CD4-positive, CD25-positive, alpha-beta regulatory T cell (primary cell): ENCODE results near the gene RBMS2. TPM values are rescaled to one million over a fixed set of nuclear protein-coding genes. Genes with fewer than 3 reads are reported as not detected.
"Not testable (repeated sequence)": the region's sequence is repeated elsewhere in the genome, so short reads cannot be mapped to it uniquely, and the experiment has no call there.

Experiments
- ATAC-seq, 2 donors: fragments of 150-1000 bp; cut with Tn5 transposase; one replicate each; pipeline ENCODE4 v1.10.0; 2021; ENCODE audit warnings: low read depth in 2 of 2, moderate number of reproducible peaks in 2 of 2, moderate library complexity in 1 of 2
- DNase-seq, 3 donors: peaks; one replicate each; pipeline versions ENCODE4 v3.0.0 to v3.0.0-alpha.2; 2012 to 2022; ENCODE audit warnings: mixed read lengths in 1 of 3
- H3K27ac ChIP-seq: one replicate; pipeline ENCODE4 v1.7.0; 2013; ENCODE audit warnings: mild to moderate bottlenecking, low read length; ENCODE audit not compliant: insufficient read depth, poor library complexity, severe bottlenecking
- H3K27me3 ChIP-seq: one replicate; pipeline ENCODE4 v1.7.0; 2013; ENCODE audit warnings: low read length; ENCODE audit not compliant: control insufficient read depth, insufficient read depth
- H3K36me3 ChIP-seq: one replicate; pipeline ENCODE4 v1.7.0; 2013; ENCODE audit warnings: mild to moderate bottlenecking, low read length, moderate library complexity; ENCODE audit not compliant: control insufficient read depth, insufficient read depth
- H3K4me1 ChIP-seq: 2 replicates; pipeline ENCODE4 v1.7.0; 2013; ENCODE audit warnings: mild to moderate bottlenecking, low read length; ENCODE audit not compliant: insufficient read depth, control insufficient read depth, poor library complexity, severe bottlenecking
- H3K4me3 ChIP-seq: one replicate; pipeline ENCODE4 v1.7.0; 2013; ENCODE audit warnings: low read depth, mild to moderate bottlenecking, low read length, moderate library complexity
- H3K9me3 ChIP-seq, 2 experiments: 1 replicate in 1 of 2; 2 replicates in 1 of 2; pipeline ENCODE4 v1.7.0; 2013; ENCODE audit warnings: low read length in 2 of 2, mild to moderate bottlenecking in 1 of 2, moderate library complexity in 1 of 2; ENCODE audit not compliant: control insufficient read depth in 2 of 2
- H3K27ac Mint-ChIP-seq, 3 donors: one replicate each; pipeline ENCODE4 v1.8.0; 2020 to 2022; ENCODE audit warnings: mild to moderate bottlenecking in 3 of 3, mixed read lengths in 3 of 3, moderate library complexity in 2 of 3
- H3K27me3 Mint-ChIP-seq: one replicate; pipeline ENCODE4 v1.8.0; 2022; ENCODE audit warnings: mild to moderate bottlenecking, mixed read lengths
- H3K36me3 Mint-ChIP-seq: one replicate; pipeline ENCODE4 v1.8.0; 2020; ENCODE audit warnings: mixed read lengths
- H3K4me1 Mint-ChIP-seq, 4 donors: one replicate each; pipeline ENCODE4 v1.8.0; 2020 to 2022; ENCODE audit warnings: mixed read lengths in 4 of 4, mild to moderate bottlenecking in 1 of 4
- H3K4me3 Mint-ChIP-seq, 4 donors: one replicate each; pipeline ENCODE4 v1.8.0; 2020 to 2022; ENCODE audit warnings: mild to moderate bottlenecking in 4 of 4, mixed read lengths in 4 of 4, moderate library complexity in 3 of 4
- H3K9me3 Mint-ChIP-seq, 7 donors: one replicate each; pipeline ENCODE4 v1.8.0; 2020 to 2022; ENCODE audit warnings: mixed read lengths in 7 of 7, mild to moderate bottlenecking in 3 of 7, moderate library complexity in 2 of 7
- polyA plus RNA-seq, 4 donors: library from polyadenylated mRNA; unstranded; fragments of 300-500 nt; fragmentation: Illumina TruSeq; gene quantifications; one replicate each; pipeline ENCODE4 v1.2.3, GENCODE V29; 2021
- total RNA-seq: library from RNA; stranded (reverse); gene quantifications from one replicate; pipeline ENCODE4 v1.2.3, GENCODE V29; 2022

RBMS2 gene
- total and polyA plus RNA-seq, 5 donors from 2014 or later, result 0.14 to 3.1 (median 0.32) TPM; not detected in 1

DNA sequence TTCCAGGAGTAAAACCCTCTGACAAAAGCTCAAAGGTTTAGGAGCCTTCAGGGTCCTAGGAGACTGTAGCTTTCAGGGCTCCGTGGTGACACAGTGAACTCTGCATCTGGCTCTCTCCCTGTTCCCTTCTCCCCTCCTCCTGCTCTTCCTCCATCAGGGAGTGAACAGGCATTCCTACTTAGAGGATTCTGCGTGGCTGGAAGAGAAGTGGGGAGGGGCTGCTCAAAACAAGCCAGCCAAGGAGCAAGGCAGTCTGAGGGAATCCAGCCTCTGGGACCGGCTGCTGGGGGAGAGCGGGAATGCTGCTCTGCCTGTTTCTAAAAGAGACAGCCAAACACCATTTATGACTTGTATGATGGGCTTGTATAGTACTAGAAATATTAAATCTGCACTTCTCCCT, 49.5 kb downstream of the RBMS2 start:
- Mint-ChIP-seq H3K27ac (no peak overlapping the region), H3K4me3 (peak overlapping the region in 3 of 4 donors; percentile 5 to 59 (median 57)), H3K36me3 (no peaks in the 10 kb centered on the region), H3K9me3 (no peaks in the 10 kb centered on the region), H3K27me3 (peaks cover 8% of the 10 kb centered on the region), H3K4me1 (peaks cover 0 to 34% (median 9%) of the 10 kb centered on the region in 4 donors)
- DNase-seq, result no peak
- Histone ChIP-seq H3K36me3 (no peaks in the 10 kb centered on the region), H3K9me3 (no peaks in the 10 kb centered on the region), H3K4me3 (no peak overlapping the region), H3K4me1 (peaks cover 13% of the 10 kb centered on the region), H3K27ac (no peak overlapping the region), H3K27me3 (peaks cover 4% of the 10 kb centered on the region)
- no peak for ATAC-seq

DNA sequence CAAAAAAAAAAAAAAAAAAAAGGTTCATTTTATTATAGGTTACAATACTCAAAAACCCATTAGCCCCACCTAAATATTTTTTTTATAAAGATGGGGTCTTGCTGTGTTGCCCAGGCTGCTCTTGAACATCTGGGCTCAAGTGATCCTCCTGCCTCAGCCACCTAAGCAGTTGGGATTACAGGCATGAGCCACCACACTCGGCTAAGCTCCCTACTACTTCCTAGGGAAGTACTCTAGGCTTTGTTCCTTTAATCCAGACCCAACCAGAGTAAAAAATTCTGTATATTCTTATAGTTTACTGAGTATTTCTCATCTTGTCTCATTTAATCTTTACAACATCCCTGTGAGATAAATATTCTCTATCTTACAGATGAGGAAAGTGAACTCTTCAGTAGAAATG, 50.7 kb downstream of the RBMS2 start:
- ATAC-seq (no peak), DNase-seq (no peak)
- Mint-ChIP-seq H3K27ac (no peak overlapping the region), H3K4me3 (peak overlapping the region in 1 of 4 donors; percentile 65), H3K9me3 (no peaks in the 10 kb centered on the region), H3K27me3 (peaks cover 8% of the 10 kb centered on the region), H3K4me1 (peaks cover 0 to 31% (median 9%) of the 10 kb centered on the region in 4 donors), H3K36me3 (no peaks in the 10 kb centered on the region)
- H3K4me1 ChIP-seq, result peaks cover 13% of the 10 kb centered on the region
- no peaks in the 10 kb centered on the region for H3K36me3 ChIP-seq
- peaks cover 4% of the 10 kb centered on the region for H3K27me3 ChIP-seq
- no peaks in the 10 kb centered on the region for H3K9me3 ChIP-seq
- H3K4me3 ChIP-seq, result no peak overlapping the region
- H3K27ac ChIP-seq, result no peak overlapping the region

DNA sequence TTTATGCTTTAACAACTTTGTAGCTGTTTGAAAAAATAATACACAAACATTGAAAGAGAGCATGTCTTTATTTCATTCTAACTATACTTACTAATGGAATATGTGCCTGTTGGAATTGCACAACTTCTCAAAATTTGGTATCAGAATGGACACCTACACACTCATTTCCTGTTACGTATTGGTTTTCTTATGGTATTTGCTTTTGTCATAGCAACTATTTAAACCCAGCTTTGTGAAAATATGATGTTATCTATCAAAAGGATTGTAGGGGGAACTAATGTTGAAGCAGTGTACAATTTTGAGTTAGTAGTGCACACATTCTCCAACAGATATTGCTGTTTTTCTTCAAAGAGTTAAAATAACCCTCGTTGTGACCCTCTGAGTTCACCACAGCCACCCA, 52.6 kb downstream of the RBMS2 start:
- no peak overlapping the region for H3K4me3 ChIP-seq
- no peaks in the 10 kb centered on the region for H3K27me3 Mint-ChIP-seq
- peaks cover 0 to 30% (median 8%) of the 10 kb centered on the region in 4 donors for H3K4me1 Mint-ChIP-seq
- no peaks in the 10 kb centered on the region for H3K27me3 ChIP-seq
- no peak overlapping the region for H3K27ac ChIP-seq
- H3K36me3 Mint-ChIP-seq, result no peaks in the 10 kb centered on the region
- peak overlapping the region in 1 of 4 donors; percentile 44 for H3K4me3 Mint-ChIP-seq
- H3K9me3 Mint-ChIP-seq, result no peaks in the 10 kb centered on the region
- DNase-seq (no peak), ATAC-seq (no peak)
- H3K9me3 ChIP-seq, result no peaks in the 10 kb centered on the region
- no peak overlapping the region for H3K27ac Mint-ChIP-seq
- no peaks in the 10 kb centered on the region for H3K36me3 ChIP-seq
- H3K4me1 ChIP-seq, result peaks cover 13% of the 10 kb centered on the region

DNA sequence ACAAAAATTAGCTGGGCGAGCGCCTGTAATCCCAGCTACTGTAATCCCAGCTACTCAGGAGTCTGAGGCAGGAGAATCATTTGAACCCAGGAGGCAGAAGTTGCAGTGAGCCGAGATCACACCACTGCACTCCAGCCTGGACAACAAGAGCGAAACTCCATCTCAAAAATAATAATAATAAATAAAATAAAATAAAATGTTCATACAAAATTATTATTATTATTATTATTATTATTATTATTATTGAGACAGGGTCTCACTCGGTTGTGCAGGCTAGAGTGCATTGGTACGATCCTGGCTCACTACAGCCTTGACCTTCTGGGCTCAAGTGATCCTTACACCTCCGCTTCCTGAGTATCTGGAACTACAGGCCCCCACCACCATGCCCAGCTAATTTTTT, 55.6 kb downstream of the RBMS2 start:
- peaks cover 9 to 23% (median 13%) of the 10 kb centered on the region in 4 donors for H3K4me1 Mint-ChIP-seq
- peaks cover 14% of the 10 kb centered on the region for H3K4me1 ChIP-seq
- H3K27me3 ChIP-seq, DNase-seq, H3K4me3 Mint-ChIP-seq, H3K27ac ChIP-seq, H3K4me3 ChIP-seq, H3K36me3 Mint-ChIP-seq, H3K9me3 ChIP-seq, H3K27me3 Mint-ChIP-seq, H3K9me3 Mint-ChIP-seq, ATAC-seq, H3K27ac Mint-ChIP-seq, H3K36me3 ChIP-seq: not testable (repeated sequence)

DNA sequence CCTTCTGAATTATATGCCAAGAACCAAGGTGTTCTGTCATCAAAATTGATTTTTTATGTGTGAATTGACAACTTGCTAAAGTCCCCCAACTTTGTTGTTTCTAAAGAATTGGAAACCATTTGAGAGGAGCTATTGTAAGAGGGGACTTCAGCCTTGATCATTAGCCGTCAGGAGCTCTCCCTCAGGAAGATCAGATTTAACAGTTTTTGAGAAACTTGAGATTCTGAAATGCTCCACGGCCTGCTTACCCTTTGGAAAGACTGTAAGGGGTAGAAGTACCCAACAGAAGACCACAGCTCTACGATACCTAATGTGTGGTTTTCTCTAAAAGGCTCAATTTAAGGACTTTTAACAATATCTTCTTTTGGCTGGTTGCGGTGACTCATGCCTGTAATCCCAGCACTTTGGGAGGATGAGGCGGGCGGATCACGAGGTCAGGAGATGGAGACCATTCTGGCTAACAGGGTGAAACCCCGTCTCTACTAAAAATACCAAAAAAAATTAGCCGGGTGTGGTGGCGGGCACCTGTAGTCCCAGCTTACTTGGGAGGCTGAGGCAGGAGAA, 57.4 kb downstream of the RBMS2 start:
- no peaks in the 10 kb centered on the region for H3K27me3 Mint-ChIP-seq
- DNase-seq (no peak), ATAC-seq (no peak)
- H3K9me3 Mint-ChIP-seq, result no peaks in the 10 kb centered on the region
- no peaks in the 10 kb centered on the region for H3K36me3 ChIP-seq
- H3K27ac Mint-ChIP-seq, result no peak overlapping the region
- H3K27me3 ChIP-seq, result no peaks in the 10 kb centered on the region
- H3K36me3 Mint-ChIP-seq, result no peaks in the 10 kb centered on the region
- no peak overlapping the region for H3K4me3 Mint-ChIP-seq
- peaks cover 7 to 17% (median 14%) of the 10 kb centered on the region in 4 donors for H3K4me1 Mint-ChIP-seq
- no peak overlapping the region for H3K27ac ChIP-seq
- peaks cover 15% of the 10 kb centered on the region for H3K4me1 ChIP-seq
- no peaks in the 10 kb centered on the region for H3K9me3 ChIP-seq
- H3K4me3 ChIP-seq, result no peak overlapping the region

DNA sequence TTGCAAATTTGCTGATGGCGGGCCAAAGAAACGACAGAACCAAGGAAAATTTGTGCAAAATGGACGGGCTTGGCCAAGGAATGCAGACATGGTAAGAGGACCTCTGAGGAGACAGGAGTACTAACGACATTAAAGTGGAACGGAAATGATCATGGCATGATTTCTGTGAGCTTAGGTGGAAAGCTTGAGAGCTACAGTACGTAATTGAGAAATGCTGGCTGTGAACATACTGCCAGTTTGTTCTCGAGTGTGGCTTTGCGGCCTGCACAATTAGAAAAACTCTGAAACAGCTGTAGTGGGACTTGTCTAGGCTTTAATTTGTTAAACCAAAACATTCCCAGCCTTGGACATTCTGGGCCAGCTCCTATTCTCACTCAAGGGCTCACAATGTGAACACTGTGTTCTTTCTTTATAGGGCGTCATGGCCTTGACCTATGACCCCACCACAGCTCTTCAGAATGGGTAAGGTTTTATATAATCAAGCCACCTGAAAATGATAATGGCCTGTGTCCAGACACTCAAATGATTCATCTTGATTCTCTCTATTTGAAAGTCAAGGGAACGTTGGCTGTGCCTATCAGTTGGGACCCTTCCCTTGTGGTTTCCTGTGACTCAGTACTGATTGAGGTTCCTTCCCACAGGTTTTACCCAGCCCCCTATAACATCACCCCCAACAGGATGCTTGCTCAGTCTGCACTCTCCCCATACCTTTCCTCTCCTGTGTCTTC, 60.0 kb downstream of the RBMS2 start:
- H3K27ac Mint-ChIP-seq, result peak overlapping the region; percentile 12 to 82 (median 82)
- peak in 1 of 3 donors; percentile 71 for DNase-seq

DNA sequence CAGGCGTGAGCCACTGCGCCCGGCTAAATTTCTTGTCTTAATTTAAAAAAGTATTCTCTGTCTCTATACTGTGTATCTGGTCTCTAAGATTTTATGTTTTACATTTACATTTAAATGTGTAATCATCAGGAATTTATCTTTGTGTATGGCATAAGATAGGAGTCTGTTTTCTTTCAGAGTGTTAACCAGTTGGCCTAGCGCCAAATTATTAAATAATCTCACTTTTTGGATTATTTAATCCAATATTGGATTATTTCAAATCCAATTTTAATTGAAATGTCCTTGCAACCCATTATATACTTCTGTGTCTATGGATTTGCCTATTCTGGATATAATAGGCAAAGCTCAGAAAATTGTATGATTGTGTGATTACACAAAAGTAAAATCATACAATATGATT, 63.5 kb downstream of the RBMS2 start:
- Mint-ChIP-seq H3K27ac (no peak overlapping the region), H3K9me3 (no peaks in the 10 kb centered on the region), H3K36me3 (no peaks in the 10 kb centered on the region), H3K27me3 (no peaks in the 10 kb centered on the region), H3K4me1 (peaks cover 7 to 18% (median 16%) of the 10 kb centered on the region in 4 donors), H3K4me3 (no peak overlapping the region)
- no peak overlapping the region for H3K27ac ChIP-seq
- no peaks in the 10 kb centered on the region for H3K27me3 ChIP-seq
- H3K9me3 ChIP-seq, result no peaks in the 10 kb centered on the region
- ATAC-seq, result no peak
- H3K4me3 ChIP-seq, result no peak overlapping the region
- H3K4me1 ChIP-seq, result peaks cover 15% of the 10 kb centered on the region
- no peaks in the 10 kb centered on the region for H3K36me3 ChIP-seq
- no peak for DNase-seq

More for the DNA sequence above, 60.0 kb downstream of the RBMS2 start:
- ATAC-seq, result peak; percentile 88 to 91
- Histone ChIP-seq H3K4me3 (peak overlapping the region; percentile 0), H3K4me1 (peaks cover 15% of the 10 kb centered on the region), H3K36me3 (no peaks in the 10 kb centered on the region), H3K27me3 (no peaks in the 10 kb centered on the region), H3K27ac (peak overlapping the region; percentile 5), H3K9me3 (no peaks in the 10 kb centered on the region)
- H3K4me1 Mint-ChIP-seq, result peaks cover 7 to 18% (median 16%) of the 10 kb centered on the region in 4 donors
- H3K36me3 Mint-ChIP-seq, result no peaks in the 10 kb centered on the region
- H3K4me3 Mint-ChIP-seq, result no peak overlapping the region
- H3K27me3 Mint-ChIP-seq, result no peaks in the 10 kb centered on the region
- no peaks in the 10 kb centered on the region for H3K9me3 Mint-ChIP-seq

DNA sequence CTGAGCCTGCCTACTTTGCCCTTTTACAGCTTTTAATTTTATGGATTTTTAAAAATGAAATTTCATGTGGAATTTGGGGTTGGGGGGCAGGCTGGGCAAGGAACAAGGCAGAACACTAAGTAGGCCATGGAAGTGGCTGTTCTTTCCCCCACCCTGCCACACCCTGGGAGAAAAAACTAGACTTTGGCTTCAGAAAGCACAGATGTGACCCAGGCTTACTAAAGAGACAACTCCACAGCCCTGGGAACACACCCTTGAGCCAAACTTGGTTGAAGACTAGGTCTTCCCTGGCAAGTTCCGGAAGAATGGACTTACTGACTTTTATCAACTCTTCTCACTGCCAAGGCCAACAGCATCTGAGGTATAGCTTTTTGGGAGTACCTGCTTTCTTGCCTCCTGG, 68.2 kb downstream of the RBMS2 start:
- Histone ChIP-seq H3K4me1 (no peaks in the 10 kb centered on the region), H3K27me3 (no peaks in the 10 kb centered on the region), H3K9me3 (no peaks in the 10 kb centered on the region), H3K27ac (no peak overlapping the region), H3K36me3 (no peaks in the 10 kb centered on the region), H3K4me3 (no peak overlapping the region)
- DNase-seq (no peak), ATAC-seq (no peak)
- H3K4me3 Mint-ChIP-seq, result no peak overlapping the region
- no peaks in the 10 kb centered on the region for H3K9me3 Mint-ChIP-seq
- peaks cover 0 to 6% (median 3%) of the 10 kb centered on the region in 4 donors for H3K4me1 Mint-ChIP-seq
- peaks cover 3% of the 10 kb centered on the region for H3K36me3 Mint-ChIP-seq
- no peaks in the 10 kb centered on the region for H3K27me3 Mint-ChIP-seq
- no peak overlapping the region for H3K27ac Mint-ChIP-seq
